HL-60 (cell line): ENCODE results near the gene PALM3.

Experiments used
- GABPA ChIP-seq: IDR thresholded peaks from 2 replicates; pipeline ENCODE4 v1.6.1; 2012; ENCODE audit warnings: low read depth
- POLR2AphosphoS5 ChIP-seq: IDR thresholded peaks from 2 replicates; pipeline ENCODE4 v1.6.1; 2012; ENCODE audit warnings: low read depth
- TF ChIP-seq, protein P1 (sequence below): IDR thresholded peaks from one replicate; pipeline ENCODE4 v1.5.1; 2011; ENCODE audit warnings: low read length, control low read depth, inconsistent platforms; ENCODE audit not compliant: insufficient read depth
- TF ChIP-seq, protein P2 (sequence below): IDR thresholded peaks from 2 replicates; pipeline ENCODE4 v1.6.1; 2012; ENCODE audit warnings: low read depth; ENCODE audit not compliant: insufficient replicate concordance

DNA sequence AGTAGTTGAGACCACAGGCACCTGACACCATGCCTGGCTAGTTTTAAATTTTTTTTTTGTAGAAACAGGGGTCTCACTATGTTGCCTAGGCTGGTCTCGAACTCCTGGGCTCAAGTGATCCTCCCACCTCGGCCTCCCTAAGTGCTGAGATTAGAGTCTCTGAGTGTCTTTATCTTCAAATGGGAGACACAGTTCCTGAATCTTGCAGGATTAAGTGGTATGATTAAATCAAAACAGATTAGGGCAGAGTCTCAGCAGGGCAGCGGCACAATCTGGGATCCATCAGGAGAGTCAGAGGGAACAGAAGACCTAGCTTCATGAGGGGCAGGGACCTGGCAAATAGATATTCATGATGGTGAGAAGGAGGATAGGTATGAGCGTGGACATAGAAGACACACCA lies 33.0 kb downstream of the PALM3 start:
- TF ChIP-seq POLR2AphosphoS5: no peak
- TF ChIP-seq, protein P1, sequence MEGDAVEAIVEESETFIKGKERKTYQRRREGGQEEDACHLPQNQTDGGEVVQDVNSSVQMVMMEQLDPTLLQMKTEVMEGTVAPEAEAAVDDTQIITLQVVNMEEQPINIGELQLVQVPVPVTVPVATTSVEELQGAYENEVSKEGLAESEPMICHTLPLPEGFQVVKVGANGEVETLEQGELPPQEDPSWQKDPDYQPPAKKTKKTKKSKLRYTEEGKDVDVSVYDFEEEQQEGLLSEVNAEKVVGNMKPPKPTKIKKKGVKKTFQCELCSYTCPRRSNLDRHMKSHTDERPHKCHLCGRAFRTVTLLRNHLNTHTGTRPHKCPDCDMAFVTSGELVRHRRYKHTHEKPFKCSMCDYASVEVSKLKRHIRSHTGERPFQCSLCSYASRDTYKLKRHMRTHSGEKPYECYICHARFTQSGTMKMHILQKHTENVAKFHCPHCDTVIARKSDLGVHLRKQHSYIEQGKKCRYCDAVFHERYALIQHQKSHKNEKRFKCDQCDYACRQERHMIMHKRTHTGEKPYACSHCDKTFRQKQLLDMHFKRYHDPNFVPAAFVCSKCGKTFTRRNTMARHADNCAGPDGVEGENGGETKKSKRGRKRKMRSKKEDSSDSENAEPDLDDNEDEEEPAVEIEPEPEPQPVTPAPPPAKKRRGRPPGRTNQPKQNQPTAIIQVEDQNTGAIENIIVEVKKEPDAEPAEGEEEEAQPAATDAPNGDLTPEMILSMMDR: no peak
- TF ChIP-seq, protein P2, sequence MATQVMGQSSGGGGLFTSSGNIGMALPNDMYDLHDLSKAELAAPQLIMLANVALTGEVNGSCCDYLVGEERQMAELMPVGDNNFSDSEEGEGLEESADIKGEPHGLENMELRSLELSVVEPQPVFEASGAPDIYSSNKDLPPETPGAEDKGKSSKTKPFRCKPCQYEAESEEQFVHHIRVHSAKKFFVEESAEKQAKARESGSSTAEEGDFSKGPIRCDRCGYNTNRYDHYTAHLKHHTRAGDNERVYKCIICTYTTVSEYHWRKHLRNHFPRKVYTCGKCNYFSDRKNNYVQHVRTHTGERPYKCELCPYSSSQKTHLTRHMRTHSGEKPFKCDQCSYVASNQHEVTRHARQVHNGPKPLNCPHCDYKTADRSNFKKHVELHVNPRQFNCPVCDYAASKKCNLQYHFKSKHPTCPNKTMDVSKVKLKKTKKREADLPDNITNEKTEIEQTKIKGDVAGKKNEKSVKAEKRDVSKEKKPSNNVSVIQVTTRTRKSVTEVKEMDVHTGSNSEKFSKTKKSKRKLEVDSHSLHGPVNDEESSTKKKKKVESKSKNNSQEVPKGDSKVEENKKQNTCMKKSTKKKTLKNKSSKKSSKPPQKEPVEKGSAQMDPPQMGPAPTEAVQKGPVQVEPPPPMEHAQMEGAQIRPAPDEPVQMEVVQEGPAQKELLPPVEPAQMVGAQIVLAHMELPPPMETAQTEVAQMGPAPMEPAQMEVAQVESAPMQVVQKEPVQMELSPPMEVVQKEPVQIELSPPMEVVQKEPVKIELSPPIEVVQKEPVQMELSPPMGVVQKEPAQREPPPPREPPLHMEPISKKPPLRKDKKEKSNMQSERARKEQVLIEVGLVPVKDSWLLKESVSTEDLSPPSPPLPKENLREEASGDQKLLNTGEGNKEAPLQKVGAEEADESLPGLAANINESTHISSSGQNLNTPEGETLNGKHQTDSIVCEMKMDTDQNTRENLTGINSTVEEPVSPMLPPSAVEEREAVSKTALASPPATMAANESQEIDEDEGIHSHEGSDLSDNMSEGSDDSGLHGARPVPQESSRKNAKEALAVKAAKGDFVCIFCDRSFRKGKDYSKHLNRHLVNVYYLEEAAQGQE: no peak
- TF ChIP-seq GABPA: no peak
